Measurements from ENCODE around the gene UBAP2L.

Gene UBAP2L

DNA sequence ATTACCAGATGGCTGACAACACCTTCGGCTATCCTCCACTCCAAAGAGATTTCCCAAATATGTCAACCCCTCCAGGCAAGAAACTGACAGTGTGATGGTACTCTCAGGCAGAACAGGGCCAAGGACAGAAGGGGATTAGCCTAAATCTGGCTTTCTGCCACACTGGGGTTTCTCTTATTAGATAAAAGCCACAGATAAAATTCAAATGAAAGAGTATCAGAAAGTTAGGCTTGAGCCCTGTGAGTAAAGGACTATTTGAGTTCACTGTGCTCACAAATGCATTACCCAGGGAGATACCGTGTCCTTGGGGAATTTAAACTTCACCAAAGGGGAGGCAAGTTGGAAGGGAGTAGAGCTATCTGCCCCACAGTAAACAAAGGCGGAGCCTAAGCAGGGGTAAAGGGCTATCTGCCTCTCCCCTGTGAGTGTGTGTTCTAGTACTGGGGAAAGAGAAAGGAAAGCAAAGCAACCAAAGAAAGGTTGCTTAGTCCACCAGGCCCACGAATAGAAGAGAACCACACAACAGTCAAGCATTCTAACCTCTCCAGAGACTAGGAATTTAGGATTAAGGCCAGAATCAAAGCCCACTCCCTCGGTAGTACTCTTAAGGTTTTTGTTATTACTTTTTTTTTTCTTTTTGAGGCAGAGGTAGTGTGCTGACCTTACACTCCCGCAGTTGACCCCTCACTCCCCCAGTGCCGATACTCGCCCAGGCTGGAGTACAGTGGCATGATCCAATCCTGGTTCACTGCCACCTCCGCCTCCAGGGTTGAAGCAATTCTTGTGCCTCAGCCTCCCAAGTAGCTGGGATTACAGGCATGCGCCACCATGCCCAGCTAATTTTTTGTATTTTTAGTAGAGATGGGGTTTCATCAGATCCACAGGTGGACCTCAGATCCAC, 41.6 kb upstream of the UBAP2L start:
- ATAC-seq (ENCODE audit: insufficient read depth, low read depth): no peak
- H3K79me2 ChIP-seq (ENCODE audit: insufficient read depth, low read length): peaks cover 90% of the 10 kb centered on the region

DNA sequence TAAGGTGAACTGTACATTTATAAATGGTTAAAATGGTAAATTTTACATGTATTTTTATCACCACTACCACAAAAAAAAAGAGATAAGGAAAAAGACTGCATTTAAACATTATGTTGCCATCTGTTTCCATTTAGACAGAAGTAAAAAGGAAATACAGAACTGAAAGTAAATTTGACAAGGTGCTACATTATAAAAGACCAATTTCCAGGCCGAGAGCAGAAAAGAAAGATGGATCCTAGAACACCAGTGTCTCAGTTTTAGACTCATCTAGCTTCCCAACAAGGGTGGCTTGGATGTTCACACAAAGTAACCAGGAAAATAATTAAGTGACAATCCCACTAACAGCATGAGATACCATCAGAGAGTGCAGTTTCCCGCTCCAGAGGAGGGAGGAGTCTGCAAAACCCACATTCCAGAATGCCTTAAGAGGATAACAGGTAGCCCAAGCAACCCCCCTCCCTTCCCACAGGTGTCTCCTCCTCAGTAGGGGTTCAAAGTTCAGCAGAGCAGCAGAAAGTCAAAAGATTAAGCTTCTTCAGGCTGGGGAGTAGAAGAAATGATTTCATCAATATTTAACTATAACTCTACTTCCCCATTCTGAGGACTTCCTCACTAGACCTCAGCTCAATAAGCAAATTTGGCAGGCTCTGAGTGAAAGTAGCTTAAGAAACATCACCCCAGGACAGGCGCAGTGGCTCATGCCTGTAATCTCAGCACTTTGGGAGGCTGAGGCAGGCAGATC, 40.6 kb upstream of the UBAP2L start:
- Histone ChIP-seq H3K27me3 (ENCODE audit: insufficient read depth, low read length, poor library complexity) (no peaks in the 10 kb centered on the region), H3K4me1 (ENCODE audit: insufficient read depth, low read length) (peaks cover 60% of the 10 kb centered on the region), H3K79me2 (ENCODE audit: insufficient read depth, low read length) (peaks cover 82% of the 10 kb centered on the region), H3K27ac (ENCODE audit: low read length) (no peak overlapping the region), H2AFZ (ENCODE audit: low read depth, low read length) (no peak overlapping the region), H3K9me3 (ENCODE audit: insufficient read depth, low read length, severe bottlenecking) (no peaks in the 10 kb centered on the region), H3K9ac (ENCODE audit: low read depth, low read length) (0 out of 2 replicates have a peak overlapping the region, but pooled peaks have one; percentile 12), H3K36me3 (ENCODE audit: insufficient read depth, low read length) (peaks cover 60% of the 10 kb centered on the region), H3K4me3 (ENCODE audit: low read depth in 1 of 2, low read length in 2 of 2) (peak overlapping the region in 1 of 2 experiments; percentile 41; a peak in 2 of 4 replicates), H3K4me2 (ENCODE audit: insufficient read depth, low read length) (peak overlapping the region; percentile 92), H4K20me1 (ENCODE audit: insufficient read depth, low read length) (peaks cover 71% of the 10 kb centered on the region)
- no peak for DNase-seq
- TF ChIP-seq CTCF (IDR thresholded peaks at IDR 0.05; ENCODE audit: borderline replicate concordance, extremely low read depth, low read length, poor library complexity, severe bottlenecking): no peak
- TF ChIP-seq EZH2 (IDR thresholded peaks at IDR 0.05; ENCODE audit: borderline replicate concordance, low read depth, low read length, severe bottlenecking): no peak
- ATAC-seq (ENCODE audit: insufficient read depth, low read depth): no peak

More for the DNA sequence above, 41.6 kb upstream of the UBAP2L start:
- Histone ChIP-seq H3K4me3 (ENCODE audit: low read depth in 1 of 2, low read length in 2 of 2) (peak overlapping the region in 1 of 2 experiments; percentile 1; a peak in 1 of 4 replicates), H3K27ac (ENCODE audit: low read length) (no peak overlapping the region), H4K20me1 (ENCODE audit: insufficient read depth, low read length) (peaks cover 77% of the 10 kb centered on the region), H3K36me3 (ENCODE audit: insufficient read depth, low read length) (peaks cover 67% of the 10 kb centered on the region), H2AFZ (ENCODE audit: low read depth, low read length) (no peak overlapping the region), H3K27me3 (ENCODE audit: insufficient read depth, low read length, poor library complexity) (no peaks in the 10 kb centered on the region), H3K9ac (ENCODE audit: low read depth, low read length) (no peak overlapping the region), H3K4me2 (ENCODE audit: insufficient read depth, low read length) (peak overlapping the region; percentile 92; the same call in 1 of the 2 replicates), H3K4me1 (ENCODE audit: insufficient read depth, low read length) (peaks cover 60% of the 10 kb centered on the region), H3K9me3 (ENCODE audit: insufficient read depth, low read length, severe bottlenecking) (no peaks in the 10 kb centered on the region)
- no peak for DNase-seq
- TF ChIP-seq EZH2 (IDR thresholded peaks at IDR 0.05; ENCODE audit: borderline replicate concordance, low read depth, low read length, severe bottlenecking): no peak
- TF ChIP-seq CTCF (IDR thresholded peaks at IDR 0.05; ENCODE audit: borderline replicate concordance, extremely low read depth, low read length, poor library complexity, severe bottlenecking): no peak

- peaks cover 53% of the 10 kb centered on the region for H4K20me1 ChIP-seq (ENCODE audit: insufficient read depth, low read length)
- TF ChIP-seq CTCF (IDR thresholded peaks at IDR 0.05; ENCODE audit: borderline replicate concordance, extremely low read depth, low read length, poor library complexity, severe bottlenecking) (no peak), EZH2 (IDR thresholded peaks at IDR 0.05; ENCODE audit: borderline replicate concordance, low read depth, low read length, severe bottlenecking) (no peak)
- H2AFZ ChIP-seq (ENCODE audit: low read depth, low read length): peak overlapping the region; percentile 69; the same call in 1 of the 2 replicates
- peak overlapping the region; percentile 78 for H3K9ac ChIP-seq (ENCODE audit: low read depth, low read length)
- H3K9me3 ChIP-seq (ENCODE audit: insufficient read depth, low read length, severe bottlenecking): no peaks in the 10 kb centered on the region
- H3K27me3 ChIP-seq (ENCODE audit: insufficient read depth, low read length, poor library complexity): no peaks in the 10 kb centered on the region
- peak overlapping the region; percentile 92 for H3K4me2 ChIP-seq (ENCODE audit: insufficient read depth, low read length)
- peaks cover 60% of the 10 kb centered on the region for H3K4me1 ChIP-seq (ENCODE audit: insufficient read depth, low read length)
- DNase-seq (no peak), ATAC-seq (ENCODE audit: insufficient read depth, low read depth) (no peak)
- H3K27ac ChIP-seq (ENCODE audit: low read length): peak overlapping the region; percentile 87
- H3K4me3 ChIP-seq (ENCODE audit: low read depth in 1 of 2, low read length in 2 of 2): peak overlapping the region; percentile 59 to 86; a peak in 3 of 4 replicates
- H3K36me3 ChIP-seq (ENCODE audit: insufficient read depth, low read length): peaks cover 43% of the 10 kb centered on the region
- H3K79me2 ChIP-seq (ENCODE audit: insufficient read depth, low read length): peaks cover 64% of the 10 kb centered on the region
Observed at GRCh38 chr1:154181944-154182343, 38.8 kb upstream of the UBAP2L start.
